Embryonic facial prominence (tissue), 1 donor: Measurements from ENCODE around the gene NAXE.
"Not testable (repeated sequence)": the region's sequence is repeated elsewhere in the genome, so short reads cannot be mapped to it uniquely, and the experiment has no call there.

Source experiments
- DNase-seq: peaks from one replicate; pipeline ENCODE4 v3.0.0-alpha.2; 2016; ENCODE audit errors: extremely low spot score

Gene NAXE

GRCh38 chr1:156622581-156623297, 31.2 kb downstream of the NAXE start:
- DNase-seq: no peak

GRCh38 chr1:156623946-156624813, 32.6 kb downstream of the NAXE start:
- DNase-seq: no peak

DNA sequence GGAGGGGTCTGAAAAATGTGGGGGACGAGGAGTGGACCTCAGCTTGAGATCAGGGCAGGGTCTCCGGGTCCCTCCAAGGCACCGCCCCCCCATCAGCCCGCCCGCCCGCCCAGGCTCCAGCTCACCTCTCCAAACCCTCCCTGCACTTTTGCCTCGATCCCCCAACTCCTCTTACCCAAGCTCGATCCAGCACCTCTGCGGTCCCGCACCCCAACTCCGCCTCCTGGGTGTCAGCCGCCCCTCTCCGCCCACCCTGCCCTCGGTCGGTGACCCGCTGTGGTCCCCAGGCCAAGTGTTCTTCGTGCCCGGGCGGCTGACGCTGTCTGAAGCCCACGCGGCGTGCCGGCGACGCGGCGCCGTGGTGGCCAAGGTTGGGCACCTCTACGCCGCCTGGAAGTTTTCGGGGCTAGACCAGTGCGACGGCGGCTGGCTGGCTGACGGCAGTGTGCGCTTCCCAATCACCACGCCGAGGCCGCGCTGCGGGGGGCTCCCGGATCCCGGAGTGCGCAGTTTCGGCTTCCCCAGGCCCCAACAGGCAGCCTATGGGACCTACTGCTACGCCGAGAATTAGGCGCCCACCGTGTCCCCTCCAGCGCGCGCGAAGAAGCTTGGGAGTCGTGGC, 33.3 kb downstream of the NAXE start:
- DNase-seq: no peak

DNA sequence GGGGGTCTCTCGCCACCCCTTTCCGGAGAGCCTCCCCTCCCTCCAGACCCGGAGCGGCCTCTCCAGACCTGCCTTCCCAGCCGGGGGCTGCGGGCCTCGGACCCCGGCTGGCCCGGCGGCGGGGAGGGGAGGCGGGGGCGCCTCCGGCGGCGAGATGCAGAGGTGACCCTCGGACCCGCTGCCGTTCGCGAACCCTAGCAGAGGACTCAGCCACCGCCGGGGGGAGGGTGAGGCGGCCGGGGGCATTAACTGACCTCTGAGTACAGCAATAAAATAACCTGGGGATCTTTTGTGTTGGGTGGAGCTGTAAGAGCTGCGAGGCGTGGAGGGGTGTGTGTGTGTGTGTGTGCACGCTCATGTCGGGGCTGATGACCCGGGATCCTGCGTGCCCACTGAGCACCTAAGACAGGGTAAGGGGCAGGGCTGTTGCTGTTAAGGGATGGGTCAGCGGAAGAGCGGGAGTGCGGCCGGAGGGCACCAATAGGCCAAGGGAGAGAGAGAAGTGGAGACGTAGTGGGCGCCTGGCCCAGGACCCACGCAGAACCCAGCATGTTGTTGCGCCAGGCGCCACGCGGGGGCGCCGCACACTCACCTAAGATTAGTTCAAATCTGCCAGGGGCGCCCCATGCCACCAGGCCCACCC, 34.0 kb downstream of the NAXE start:
- peak; percentile 25 for DNase-seq

DNA sequence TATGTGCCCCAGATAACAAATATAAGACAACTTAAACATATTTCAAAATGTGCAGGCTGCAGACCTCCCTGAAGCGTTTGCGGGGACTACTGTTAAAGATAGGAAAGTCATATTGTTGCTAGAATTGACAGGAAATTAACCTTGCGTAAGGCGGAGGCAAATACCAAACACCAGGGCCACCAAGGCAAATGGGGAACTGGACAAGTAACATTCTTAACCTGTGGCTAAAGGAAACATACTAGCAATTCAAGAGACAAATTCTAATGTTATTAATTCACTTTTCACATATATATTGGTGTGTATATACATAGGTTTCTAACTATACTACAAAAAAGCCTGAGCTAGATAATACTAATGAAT, 34.5 kb downstream of the NAXE start:
- no peak for DNase-seq

- no peak for DNase-seq
Observed at GRCh38 chr1:156627313-156627880, 35.8 kb downstream of the NAXE start.

DNA sequence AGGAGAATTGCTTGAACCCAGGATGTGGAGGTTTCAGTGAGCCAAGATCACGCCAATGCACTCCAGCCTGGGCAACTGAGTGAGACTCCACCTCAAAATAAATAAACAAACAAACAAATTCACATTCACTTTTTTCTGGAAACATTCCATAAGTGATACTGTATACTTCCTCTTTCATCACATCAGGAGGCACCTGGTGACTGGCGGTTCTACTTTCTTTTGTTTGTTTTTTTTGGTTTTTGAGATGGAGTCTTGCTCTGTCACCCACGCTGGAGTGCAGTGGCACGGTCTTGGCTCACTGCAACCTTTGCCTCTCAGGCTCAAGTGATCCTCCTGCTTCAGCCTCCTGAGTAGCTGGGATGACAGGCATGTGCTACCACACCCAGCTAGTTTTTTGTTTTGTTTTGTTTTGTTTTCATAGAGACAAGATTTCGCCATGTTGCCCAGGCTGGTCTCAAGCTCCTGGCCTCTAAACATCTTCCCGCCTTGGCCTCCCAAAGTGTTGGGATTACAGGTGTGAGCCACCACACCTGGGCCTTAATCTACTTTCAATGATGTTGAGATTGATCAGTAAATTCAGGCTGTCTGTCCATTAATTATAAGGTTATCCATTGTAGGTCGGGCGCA, 38.4 kb downstream of the NAXE start:
- no peak for DNase-seq

GRCh38 chr1:156631152-156631551, 39.6 kb downstream of the NAXE start:
- DNase-seq: not testable (repeated sequence)

GRCh38 chr1:156632355-156632754, 40.8 kb downstream of the NAXE start:
- no peak for DNase-seq

DNA sequence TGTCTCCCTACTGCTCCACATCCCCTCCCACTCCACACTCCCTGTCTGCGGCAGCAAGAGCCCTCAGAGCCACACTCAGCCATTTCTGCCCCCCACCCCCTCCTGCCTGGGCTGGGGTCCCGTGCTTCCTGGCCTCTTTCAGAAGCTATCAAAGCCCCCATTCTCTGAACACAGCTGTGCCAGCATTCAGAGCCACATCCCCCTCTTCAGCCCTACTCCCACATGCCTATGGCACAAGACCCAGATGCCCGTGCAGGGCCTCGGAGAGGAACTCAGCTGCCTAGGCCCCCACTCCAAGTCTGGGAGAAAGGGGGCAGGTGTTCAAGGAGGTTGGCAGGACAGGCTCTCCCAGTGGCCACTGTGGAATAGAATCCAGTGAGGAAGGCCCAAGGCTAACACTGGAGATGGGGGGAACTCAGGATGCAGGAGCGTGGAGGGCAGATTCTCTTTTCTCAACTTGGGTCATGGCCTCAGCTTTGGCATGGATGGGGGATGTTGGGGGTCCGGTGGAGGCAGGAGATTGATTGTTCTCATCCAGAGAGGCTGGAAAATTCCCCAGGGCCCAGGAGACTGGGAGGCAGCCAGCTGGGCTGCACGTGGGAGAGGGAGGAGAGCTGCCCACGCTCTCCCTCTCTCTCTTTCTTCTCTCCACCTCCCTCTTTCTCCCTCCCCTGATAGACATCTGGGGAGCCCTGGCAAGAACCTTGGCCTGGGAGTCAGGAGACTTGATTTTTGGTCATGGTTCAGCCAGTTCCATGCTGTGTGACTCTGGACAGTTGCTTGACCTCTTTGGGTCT, 46.8 kb downstream of the NAXE start:
- DNase-seq: no peak

GRCh38 chr1:156639601-156640101, 48.1 kb downstream of the NAXE start:
- no peak for DNase-seq

DNA sequence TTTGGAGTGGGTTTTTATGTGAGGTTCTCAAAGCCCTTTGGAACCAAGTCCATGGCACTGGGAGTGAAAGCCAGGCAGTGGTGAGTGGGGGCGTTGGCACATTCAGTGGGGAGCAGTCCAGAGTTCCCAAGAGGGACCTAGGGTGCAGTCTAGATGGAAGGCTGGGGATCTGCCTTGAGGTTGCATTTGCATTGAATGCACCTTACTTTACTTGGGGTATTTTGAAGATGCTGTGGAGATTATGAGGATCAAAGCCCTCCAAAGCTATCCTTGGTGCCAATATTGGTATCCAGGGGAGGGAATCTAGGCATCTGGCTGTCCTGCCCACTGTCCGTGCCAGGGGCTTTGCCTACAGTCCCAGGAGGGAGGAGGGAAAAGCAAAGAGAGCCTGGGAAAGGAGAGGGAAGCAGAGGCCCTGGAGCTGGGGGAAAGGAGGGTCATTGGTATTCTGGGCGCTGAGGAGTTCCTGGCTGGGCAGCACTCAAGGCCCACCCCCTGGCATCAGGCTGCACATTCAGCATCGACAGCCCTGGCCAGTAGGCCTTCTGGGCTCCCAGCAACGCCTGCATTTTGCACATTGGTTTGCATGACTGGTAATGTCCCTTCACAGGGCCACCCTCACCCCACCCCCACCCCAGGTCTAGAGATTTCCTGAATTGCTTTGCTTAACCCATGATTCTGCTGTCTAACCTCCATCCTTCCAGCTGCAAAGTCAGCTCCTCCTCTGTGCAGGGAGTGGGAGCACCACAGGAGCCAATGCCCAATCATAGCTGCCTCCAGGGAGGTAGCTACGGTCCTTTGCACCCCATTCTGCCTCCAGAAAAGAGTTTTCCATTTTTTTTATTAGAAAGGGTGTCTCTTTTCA, 49.5 kb downstream of the NAXE start:
- no peak for DNase-seq

GRCh38 chr1:156641761-156642264, 50.2 kb downstream of the NAXE start, which contains the start of gene BCAN:
Gene BCAN (plus strand): TSS chr1:156642117. CDS start chr1:156646055, 3,938 bp downstream.
- no peak for DNase-seq

GRCh38 chr1:156642265-156643048, 50.9 kb downstream of the NAXE start:
- no peak for DNase-seq

GRCh38 chr1:156643049-156643777, 51.6 kb downstream of the NAXE start:
- DNase-seq: no peak

- no peak for DNase-seq
Observed at GRCh38 chr1:156643778-156644092, 52.2 kb downstream of the NAXE start.
